NB4 (cell line): ENCODE measurements around the gene RGS17.
"Not testable (repeated sequence)": the region's sequence is repeated elsewhere in the genome, so short reads cannot be mapped to it uniquely, and the experiment has no call there.

Experiments used
- CTCF ChIP-seq: IDR thresholded peaks from one replicate; pipeline ENCODE4 v1.5.1; 2012; ENCODE audit warnings: low read depth, low read length
- MAX ChIP-seq: IDR thresholded peaks from 2 replicates; pipeline ENCODE4 v1.6.1; 2011; ENCODE audit warnings: low read depth, low read length
- MYC ChIP-seq: IDR thresholded peaks from 2 replicates; pipeline ENCODE4 v1.6.1; 2011; ENCODE audit warnings: low read depth, low read length
- POLR2A ChIP-seq: IDR thresholded peaks from 2 replicates; pipeline ENCODE4 v1.6.1; 2011; ENCODE audit warnings: mild to moderate bottlenecking; ENCODE audit not compliant: insufficient read length; ENCODE audit errors: extremely low read depth

- TF ChIP-seq CTCF, POLR2A, MAX, MYC: not testable (repeated sequence)
Observed at GRCh38 chr6:153111082-153111481, 20.0 kb downstream of the RGS17 start.
